ENCODE measurements around the gene CNOT11.

DNA sequence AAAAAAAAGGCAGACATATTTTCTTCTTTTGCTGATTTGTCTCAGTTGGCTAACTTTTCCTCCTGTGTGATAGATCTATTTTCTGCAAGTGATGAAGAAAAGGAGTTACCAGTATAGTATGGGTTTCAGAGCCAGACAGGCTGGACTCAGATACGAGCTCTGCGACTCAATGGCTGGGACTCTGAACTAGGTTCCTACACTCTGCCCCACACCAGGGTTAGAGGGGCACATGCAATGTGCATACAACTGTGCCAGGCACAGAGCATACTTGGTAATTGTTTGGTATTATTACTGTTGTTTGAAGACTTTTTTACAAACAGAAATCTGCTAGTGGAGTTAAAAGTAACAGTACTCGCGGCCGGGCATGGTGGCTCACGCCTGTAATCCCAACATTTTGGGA, 34.0 kb downstream of the CNOT11 start:
- TF ChIP-seq, protein P1, sequence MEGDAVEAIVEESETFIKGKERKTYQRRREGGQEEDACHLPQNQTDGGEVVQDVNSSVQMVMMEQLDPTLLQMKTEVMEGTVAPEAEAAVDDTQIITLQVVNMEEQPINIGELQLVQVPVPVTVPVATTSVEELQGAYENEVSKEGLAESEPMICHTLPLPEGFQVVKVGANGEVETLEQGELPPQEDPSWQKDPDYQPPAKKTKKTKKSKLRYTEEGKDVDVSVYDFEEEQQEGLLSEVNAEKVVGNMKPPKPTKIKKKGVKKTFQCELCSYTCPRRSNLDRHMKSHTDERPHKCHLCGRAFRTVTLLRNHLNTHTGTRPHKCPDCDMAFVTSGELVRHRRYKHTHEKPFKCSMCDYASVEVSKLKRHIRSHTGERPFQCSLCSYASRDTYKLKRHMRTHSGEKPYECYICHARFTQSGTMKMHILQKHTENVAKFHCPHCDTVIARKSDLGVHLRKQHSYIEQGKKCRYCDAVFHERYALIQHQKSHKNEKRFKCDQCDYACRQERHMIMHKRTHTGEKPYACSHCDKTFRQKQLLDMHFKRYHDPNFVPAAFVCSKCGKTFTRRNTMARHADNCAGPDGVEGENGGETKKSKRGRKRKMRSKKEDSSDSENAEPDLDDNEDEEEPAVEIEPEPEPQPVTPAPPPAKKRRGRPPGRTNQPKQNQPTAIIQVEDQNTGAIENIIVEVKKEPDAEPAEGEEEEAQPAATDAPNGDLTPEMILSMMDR (IDR thresholded peaks at IDR 0.05): no peak
- no peak for TF ChIP-seq POLR2A (IDR thresholded peaks at IDR 0.05)
